Measurements from ENCODE around the gene GPR84. TPM values are rescaled to one million over a fixed set of nuclear protein-coding genes. Genes with fewer than 3 reads are reported as not detected.
A peak's percentile ranks its signal among the peaks of the same experiment; 100 is the strongest.

The GPR84 gene
- total RNA-seq, 3 donors from 2014 or later, result 0.60 to 1.7 TPM; not detected in 1

- Histone ChIP-seq H3K4me1 (ENCODE audit: low read depth) (no peaks in the 10 kb centered on the region), H3K36me3 (ENCODE audit: low read depth) (peaks cover 7% of the 10 kb centered on the region), H3K9me3 (no peaks in the 10 kb centered on the region), H3K4me3 (no peak overlapping the region)
- DNase-seq (no peak), ATAC-seq (peak; percentile 6)
- intact Hi-C loops (cut with DNase I, micrococcal nuclease), result no loop called here
- TF ChIP-seq, protein P1, sequence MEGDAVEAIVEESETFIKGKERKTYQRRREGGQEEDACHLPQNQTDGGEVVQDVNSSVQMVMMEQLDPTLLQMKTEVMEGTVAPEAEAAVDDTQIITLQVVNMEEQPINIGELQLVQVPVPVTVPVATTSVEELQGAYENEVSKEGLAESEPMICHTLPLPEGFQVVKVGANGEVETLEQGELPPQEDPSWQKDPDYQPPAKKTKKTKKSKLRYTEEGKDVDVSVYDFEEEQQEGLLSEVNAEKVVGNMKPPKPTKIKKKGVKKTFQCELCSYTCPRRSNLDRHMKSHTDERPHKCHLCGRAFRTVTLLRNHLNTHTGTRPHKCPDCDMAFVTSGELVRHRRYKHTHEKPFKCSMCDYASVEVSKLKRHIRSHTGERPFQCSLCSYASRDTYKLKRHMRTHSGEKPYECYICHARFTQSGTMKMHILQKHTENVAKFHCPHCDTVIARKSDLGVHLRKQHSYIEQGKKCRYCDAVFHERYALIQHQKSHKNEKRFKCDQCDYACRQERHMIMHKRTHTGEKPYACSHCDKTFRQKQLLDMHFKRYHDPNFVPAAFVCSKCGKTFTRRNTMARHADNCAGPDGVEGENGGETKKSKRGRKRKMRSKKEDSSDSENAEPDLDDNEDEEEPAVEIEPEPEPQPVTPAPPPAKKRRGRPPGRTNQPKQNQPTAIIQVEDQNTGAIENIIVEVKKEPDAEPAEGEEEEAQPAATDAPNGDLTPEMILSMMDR (IDR thresholded peaks at IDR 0.05), result no peak
Measured at GRCh38 chr12:54352891-54353874, 11.1 kb downstream of the GPR84 start.

- H3K4me1 ChIP-seq (ENCODE audit: low read depth), result no peaks in the 10 kb centered on the region
- H3K36me3 ChIP-seq (ENCODE audit: low read depth), result peaks cover 7% of the 10 kb centered on the region
- H3K9me3 ChIP-seq, result no peaks in the 10 kb centered on the region
- no peak overlapping the region for H3K4me3 ChIP-seq
- intact Hi-C loops (cut with DNase I, micrococcal nuclease), result no loop called here
- peak; percentile 17 for ATAC-seq
- TF ChIP-seq, protein P1 (IDR thresholded peaks at IDR 0.05), result no peak
- no peak for DNase-seq
Measured at GRCh38 chr12:54352022-54352531, 12.2 kb downstream of the GPR84 start.

DNA sequence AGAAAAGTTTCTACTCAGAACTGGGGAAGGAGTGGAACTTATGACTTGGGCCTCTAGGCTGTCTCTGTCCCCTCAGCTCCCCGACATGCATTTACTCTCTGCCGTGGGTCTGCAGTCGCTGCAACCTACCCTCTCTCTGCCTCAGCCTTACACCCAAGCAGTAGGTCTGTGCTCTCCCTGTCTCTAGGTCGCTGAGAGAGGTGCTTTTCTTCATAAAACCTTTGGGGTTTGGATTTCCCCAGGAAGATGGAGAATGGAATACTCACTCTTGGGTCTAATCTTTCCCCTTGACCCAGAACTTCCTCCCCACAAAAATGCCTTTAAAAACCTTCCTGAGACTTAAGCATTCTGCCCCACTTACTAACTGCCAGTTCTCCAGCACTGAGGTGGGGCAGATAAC lies 12.9 kb downstream of the GPR84 start:
- Histone ChIP-seq H3K36me3 (ENCODE audit: low read depth) (peaks cover 7% of the 10 kb centered on the region), H3K4me1 (ENCODE audit: low read depth) (no peaks in the 10 kb centered on the region), H3K9me3 (no peaks in the 10 kb centered on the region), H3K4me3 (no peak overlapping the region)
- TF ChIP-seq, protein P1 (IDR thresholded peaks at IDR 0.05), result no peak
- DNase-seq (no peak), ATAC-seq (no peak)
- intact Hi-C loops (cut with DNase I, micrococcal nuclease), result no loop called here

DNA sequence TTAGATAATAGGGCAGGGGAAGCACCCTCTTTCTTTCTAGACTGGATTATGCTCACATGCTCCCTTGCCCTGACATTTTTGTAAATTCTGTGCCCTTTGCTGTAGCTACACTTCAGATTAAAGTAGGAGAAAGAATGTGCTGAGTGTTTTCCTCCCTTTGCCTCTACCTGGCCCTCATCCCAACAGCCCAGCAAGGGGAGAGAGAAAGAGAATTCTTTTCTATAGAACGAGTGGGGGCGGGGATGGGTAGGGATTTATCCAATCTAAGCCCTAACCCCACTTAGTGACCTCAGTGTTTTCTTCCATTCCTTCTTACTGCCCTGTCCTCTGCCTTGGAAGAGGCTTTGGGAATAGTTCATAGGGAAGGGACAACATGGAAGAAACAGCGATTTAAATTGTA lies 13.5 kb downstream of the GPR84 start:
- ATAC-seq, result no peak
- TF ChIP-seq, protein P1 (IDR thresholded peaks at IDR 0.05), result no peak
- intact Hi-C loops (cut with DNase I, micrococcal nuclease), result no loop called here

DNA sequence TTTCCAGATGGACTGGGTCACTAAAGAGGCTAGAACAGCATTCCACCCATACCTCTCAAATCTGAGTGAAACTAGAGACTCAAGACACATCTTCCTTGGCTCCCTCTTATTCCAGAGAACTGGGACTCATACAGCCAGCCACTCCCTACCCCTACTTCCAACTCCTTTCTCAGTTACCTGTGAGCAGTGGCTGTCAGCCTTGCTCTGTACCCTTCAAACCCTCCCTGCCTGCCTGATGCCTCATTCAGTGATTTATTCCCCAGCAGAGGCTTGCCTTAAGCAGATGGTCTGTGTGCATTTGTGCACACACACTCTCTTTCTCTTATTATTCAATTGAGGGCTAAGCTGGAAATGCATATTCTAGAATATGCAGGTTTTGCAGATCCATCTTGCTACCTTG lies 14.6 kb downstream of the GPR84 start:
- DNase-seq, result no peak
- H3K9me3 ChIP-seq, result no peaks in the 10 kb centered on the region
- TF ChIP-seq, protein P1 (IDR thresholded peaks at IDR 0.05), result no peak
- no peaks in the 10 kb centered on the region for H3K4me1 ChIP-seq (ENCODE audit: low read depth)
- intact Hi-C loops (cut with DNase I, micrococcal nuclease), result no loop called here
- H3K36me3 ChIP-seq (ENCODE audit: low read depth), result peaks cover 7% of the 10 kb centered on the region
- no peak overlapping the region for H3K4me3 ChIP-seq
- no peak for ATAC-seq

More for the DNA sequence above, 13.5 kb downstream of the GPR84 start:
- Histone ChIP-seq H3K9me3 (no peaks in the 10 kb centered on the region), H3K4me3 (no peak overlapping the region), H3K4me1 (ENCODE audit: low read depth) (no peaks in the 10 kb centered on the region), H3K36me3 (ENCODE audit: low read depth) (peaks cover 7% of the 10 kb centered on the region)
- no peak for DNase-seq

Measured in mucosa of descending colon (tissue), 3 donors.